ENCODE results near the gene ANKRD33B. TPM values are rescaled to one million over a fixed set of nuclear protein-coding genes. Genes with fewer than 3 reads are reported as not detected.

The ANKRD33B gene
- polyA plus RNA-seq, 1 experiment: 4.8 TPM

DNA sequence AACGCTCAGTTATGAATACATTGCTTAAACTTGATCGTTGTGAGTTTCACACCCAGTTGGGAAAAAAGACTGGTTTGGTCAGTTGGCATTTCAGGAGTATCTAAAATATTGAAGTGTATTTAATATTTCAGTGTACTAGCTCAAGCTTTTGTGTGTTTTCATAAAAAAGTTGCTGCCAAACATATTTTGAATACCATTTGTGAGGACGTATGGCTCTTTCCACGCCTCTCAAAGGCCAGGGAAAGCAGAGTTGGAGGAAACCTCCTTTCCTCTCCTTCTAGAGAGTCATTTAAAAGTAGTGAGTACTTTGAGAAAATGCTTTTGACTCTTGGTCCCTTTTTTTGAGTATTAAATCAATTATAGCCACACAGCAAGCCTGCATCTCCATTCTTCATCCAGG is 43.2 kb upstream of the ANKRD33B start:
- Histone ChIP-seq H3K27ac (ENCODE audit: low read depth, low read length) (no peak overlapping the region), H3K27me3 (ENCODE audit: control insufficient read depth, insufficient read depth, low read length) (no peaks in the 10 kb centered on the region), H3K4me3 (ENCODE audit: low read depth, low read length) (no peak overlapping the region), H3K9me3 (ENCODE audit: control insufficient read depth, insufficient read depth, low read length) (peaks cover 9% of the 10 kb centered on the region; the same call in 1 of the 2 replicates)
- no peak for DNase-seq (ENCODE audit: low read depth, low spot score)
- POLR2A ChIA-PET: interaction anchor here (0.7 kb wide), 1 partner anchor 172 kb away, joined by 4 read pairs; no protein-coding TSS in a partner anchor
- no peak for TF ChIP-seq CTCF (IDR thresholded peaks at IDR 0.05; ENCODE audit: low read depth, low read length)
- CTCF ChIA-PET: interaction anchor here (0.6 kb wide), 1 partner anchor 107 kb away, joined by 3 read pairs; no protein-coding TSS in a partner anchor

- DNase-seq (ENCODE audit: low read depth, low spot score): no peak
- Histone ChIP-seq H3K27ac (ENCODE audit: low read depth, low read length) (no peak overlapping the region), H3K4me3 (ENCODE audit: low read depth, low read length) (no peak overlapping the region), H3K27me3 (ENCODE audit: control insufficient read depth, insufficient read depth, low read length) (no peaks in the 10 kb centered on the region), H3K9me3 (ENCODE audit: control insufficient read depth, insufficient read depth, low read length) (peaks cover 9% of the 10 kb centered on the region; the same call in 1 of the 2 replicates)
- TF ChIP-seq CTCF (IDR thresholded peaks at IDR 0.05; ENCODE audit: low read depth, low read length): peak; percentile 49
- CTCF ChIA-PET: no interaction called here
- POLR2A ChIA-PET: no interaction called here
Measured at GRCh38 chr5:10521466-10522223, 42.2 kb upstream of the ANKRD33B start.

DNA sequence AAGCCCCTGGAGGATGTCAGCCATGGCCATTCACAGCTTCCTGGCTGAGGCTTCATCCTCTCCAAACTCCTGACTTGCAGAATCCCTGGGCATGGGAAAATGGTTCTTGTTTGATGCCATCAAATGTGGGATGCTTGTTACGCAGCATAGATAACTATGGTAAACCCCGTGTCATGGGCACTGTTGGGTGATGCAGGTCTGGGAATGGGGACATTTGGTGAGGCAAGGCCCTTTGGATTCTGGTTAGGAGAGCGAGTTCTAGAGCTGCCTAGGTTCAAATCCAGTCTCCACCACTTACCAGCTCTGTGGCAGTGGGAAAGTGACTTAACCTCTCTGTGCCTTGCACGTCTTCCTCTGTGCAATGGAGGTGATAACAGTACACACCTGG is 41.7 kb upstream of the ANKRD33B start:
- DNase-seq (ENCODE audit: low read depth, low spot score): no peak
- no peak for TF ChIP-seq CTCF (IDR thresholded peaks at IDR 0.05; ENCODE audit: low read depth, low read length)
- no peak overlapping the region for H3K27ac ChIP-seq (ENCODE audit: low read depth, low read length)
- CTCF ChIA-PET: no interaction called here
- no peak overlapping the region for H3K4me3 ChIP-seq (ENCODE audit: low read depth, low read length)
- POLR2A ChIA-PET: no interaction called here
- peaks cover 9% of the 10 kb centered on the region; the same call in 1 of the 2 replicates for H3K9me3 ChIP-seq (ENCODE audit: control insufficient read depth, insufficient read depth, low read length)
- H3K27me3 ChIP-seq (ENCODE audit: control insufficient read depth, insufficient read depth, low read length): no peaks in the 10 kb centered on the region

GRCh38 chr5:10524376-10525123 is 39.3 kb upstream of the ANKRD33B start:
- H3K27ac ChIP-seq (ENCODE audit: low read depth, low read length): peak overlapping the region; percentile 86
- CTCF ChIA-PET: no interaction called here
- TF ChIP-seq CTCF (IDR thresholded peaks at IDR 0.05; ENCODE audit: low read depth, low read length): no peak
- H3K9me3 ChIP-seq (ENCODE audit: control insufficient read depth, insufficient read depth, low read length): peaks cover 9% of the 10 kb centered on the region; the same call in 1 of the 2 replicates
- no peaks in the 10 kb centered on the region for H3K27me3 ChIP-seq (ENCODE audit: control insufficient read depth, insufficient read depth, low read length)
- no peak overlapping the region for H3K4me3 ChIP-seq (ENCODE audit: low read depth, low read length)
- POLR2A ChIA-PET: interaction anchor here (1.0 kb wide), 1 partner anchor 39 kb away, joined by 3 read pairs; no protein-coding TSS in a partner anchor
- DNase-seq (ENCODE audit: low read depth, low spot score): peak; percentile 80

DNA sequence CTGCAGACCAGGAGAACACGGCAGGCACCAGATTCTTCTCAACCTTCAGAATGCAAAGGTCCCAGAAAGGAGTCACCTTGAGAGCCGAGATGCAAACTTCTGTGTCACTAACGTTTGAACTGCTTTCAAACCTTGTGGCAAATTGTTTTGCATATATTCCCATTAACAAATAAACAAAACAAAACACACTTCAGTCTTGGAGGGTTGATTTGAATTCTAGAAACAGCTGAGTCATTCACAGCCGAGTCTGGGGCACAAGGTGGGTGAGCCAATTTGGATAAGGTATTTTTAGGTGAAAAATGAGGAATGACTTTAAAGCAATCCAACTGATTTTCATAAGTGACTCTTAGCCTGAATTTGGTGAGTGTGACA is 38.8 kb upstream of the ANKRD33B start:
- H3K27ac ChIP-seq (ENCODE audit: low read depth, low read length): peak overlapping the region; percentile 86

More for the DNA sequence above, 38.8 kb upstream of the ANKRD33B start:
- DNase-seq (ENCODE audit: low read depth, low spot score): no peak
- no peaks in the 10 kb centered on the region for H3K27me3 ChIP-seq (ENCODE audit: control insufficient read depth, insufficient read depth, low read length)
- ChIA-PET POLR2A (interaction anchor here (1.0 kb wide), 1 partner anchor 40 kb away, joined by 3 read pairs; no protein-coding TSS in a partner anchor), CTCF (no interaction called here)
- peaks cover 9% of the 10 kb centered on the region; the same call in 1 of the 2 replicates for H3K9me3 ChIP-seq (ENCODE audit: control insufficient read depth, insufficient read depth, low read length)
- TF ChIP-seq CTCF (IDR thresholded peaks at IDR 0.05; ENCODE audit: low read depth, low read length): no peak
- H3K4me3 ChIP-seq (ENCODE audit: low read depth, low read length): no peak overlapping the region

Measured in AG04450 (cell line).